Suppressor macrophage (primary cell): ENCODE results near the gene DYNC2H1.

ENCODE experiments used
- DNase-seq, 4 experiments: peaks; one replicate each; pipeline ENCODE4 v3.0.0-alpha.2; 2020 to 2022

DYNC2H1 gene

GRCh38 chr11:103147627-103148026, 38.4 kb downstream of the DYNC2H1 start:
- DNase-seq: no peak

- no peak for DNase-seq
Observed at GRCh38 chr11:103157542-103157941, 48.3 kb downstream of the DYNC2H1 start.

- DNase-seq: no peak
Observed at GRCh38 chr11:103164093-103164796, 55.0 kb downstream of the DYNC2H1 start.

- DNase-seq: no peak
Observed at GRCh38 chr11:103167166-103167565, 57.9 kb downstream of the DYNC2H1 start.

GRCh38 chr11:103170865-103171264, 61.6 kb downstream of the DYNC2H1 start:
- DNase-seq: no peak

- no peak for DNase-seq
Observed at GRCh38 chr11:103175461-103176129, 66.4 kb downstream of the DYNC2H1 start.

- DNase-seq: no peak
Observed at GRCh38 chr11:103183981-103184611, 74.9 kb downstream of the DYNC2H1 start.

- peak in 2 of 4 experiments; percentile 32 to 42 for DNase-seq
Observed at GRCh38 chr11:103202048-103202651, 92.9 kb downstream of the DYNC2H1 start.

- no peak for DNase-seq
Observed at GRCh38 chr11:103210543-103210942, 101.3 kb downstream of the DYNC2H1 start.

GRCh38 chr11:103215812-103216211, 106.6 kb downstream of the DYNC2H1 start:
- no peak for DNase-seq

GRCh38 chr11:103220133-103220532, 110.9 kb downstream of the DYNC2H1 start:
- no peak for DNase-seq

- DNase-seq: no peak
Observed at GRCh38 chr11:103222806-103223205, 113.6 kb downstream of the DYNC2H1 start.

- DNase-seq: no peak
Observed at GRCh38 chr11:103228807-103229206, 119.6 kb downstream of the DYNC2H1 start.

- DNase-seq: no peak
Observed at GRCh38 chr11:103234974-103235373, 125.7 kb downstream of the DYNC2H1 start.

GRCh38 chr11:103241574-103241973, 132.3 kb downstream of the DYNC2H1 start:
- DNase-seq: no peak

GRCh38 chr11:103254123-103254522, 144.9 kb downstream of the DYNC2H1 start:
- no peak for DNase-seq

- no peak for DNase-seq
Observed at GRCh38 chr11:103257360-103257759, 148.1 kb downstream of the DYNC2H1 start.

GRCh38 chr11:103266167-103266831, 157.1 kb downstream of the DYNC2H1 start:
- no peak for DNase-seq

GRCh38 chr11:103272876-103273275, 163.7 kb downstream of the DYNC2H1 start:
- DNase-seq: no peak

- no peak for DNase-seq
Observed at GRCh38 chr11:103274025-103274424, 164.8 kb downstream of the DYNC2H1 start.

- no peak for DNase-seq
Observed at GRCh38 chr11:103279821-103280220, 170.6 kb downstream of the DYNC2H1 start.

GRCh38 chr11:103281301-103281700, 172.1 kb downstream of the DYNC2H1 start:
- DNase-seq: no peak

GRCh38 chr11:103284260-103284659, 175.0 kb downstream of the DYNC2H1 start:
- no peak for DNase-seq
